IPS DF 19.7 (cell line): ENCODE data around the gene RFC1.
"Not testable (repeated sequence)": the region's sequence is repeated elsewhere in the genome, so short reads cannot be mapped to it uniquely, and the experiment has no call there.

ENCODE experiments used
- DNase-seq: peaks from one replicate; pipeline ENCODE4 v3.0.0-alpha.2; 2013; ENCODE audit warnings: low read depth, low spot score

Gene RFC1

GRCh38 chr4:39305912-39306677, 60.1 kb downstream of the RFC1 start:
- DNase-seq, result no peak

GRCh38 chr4:39304651-39305050, 61.5 kb downstream of the RFC1 start:
- no peak for DNase-seq

- no peak for DNase-seq
Measured at GRCh38 chr4:39303871-39304270, 62.3 kb downstream of the RFC1 start.

- DNase-seq, result no peak
Measured at GRCh38 chr4:39302901-39303300, 63.3 kb downstream of the RFC1 start.

- no peak for DNase-seq
Measured at GRCh38 chr4:39295784-39296183, 70.4 kb downstream of the RFC1 start.

- not testable (repeated sequence) for DNase-seq
Measured at GRCh38 chr4:39292433-39292832, 73.7 kb downstream of the RFC1 start.

GRCh38 chr4:39291686-39292085, 74.5 kb downstream of the RFC1 start:
- DNase-seq, result no peak

- DNase-seq, result no peak
Measured at GRCh38 chr4:39287223-39287622, 78.9 kb downstream of the RFC1 start.

- DNase-seq, result no peak
Measured at GRCh38 chr4:39286263-39286662, 79.9 kb downstream of the RFC1 start.

- no peak for DNase-seq
Measured at GRCh38 chr4:39285853-39286252, 80.3 kb downstream of the RFC1 start.

GRCh38 chr4:39285111-39285795, 80.9 kb downstream of the RFC1 start:
- no peak for DNase-seq

- no peak for DNase-seq
Measured at GRCh38 chr4:39280770-39281169, 85.4 kb downstream of the RFC1 start.

- DNase-seq, result no peak
Measured at GRCh38 chr4:39279416-39279815, 86.7 kb downstream of the RFC1 start.

- no peak for DNase-seq
Measured at GRCh38 chr4:39278476-39278875, 87.7 kb downstream of the RFC1 start.

GRCh38 chr4:39277661-39278060, 88.5 kb downstream of the RFC1 start:
- DNase-seq, result not testable (repeated sequence)

- DNase-seq, result no peak
Measured at GRCh38 chr4:39274503-39274902, 91.7 kb downstream of the RFC1 start.

- no peak for DNase-seq
Measured at GRCh38 chr4:39263895-39264294, 102.3 kb downstream of the RFC1 start.

GRCh38 chr4:39259571-39260330, 106.4 kb downstream of the RFC1 start:
- DNase-seq, result no peak

- no peak for DNase-seq
Measured at GRCh38 chr4:39256436-39256835, 109.7 kb downstream of the RFC1 start.

GRCh38 chr4:39255871-39256270, 110.3 kb downstream of the RFC1 start:
- DNase-seq, result no peak

GRCh38 chr4:39255266-39255665, 110.9 kb downstream of the RFC1 start:
- no peak for DNase-seq

GRCh38 chr4:39243462-39243861, 122.7 kb downstream of the RFC1 start:
- no peak for DNase-seq
